Smooth muscle cell (in vitro differentiated cells): ENCODE results near the gene SSTR4. TPM values are rescaled to one million over a fixed set of nuclear protein-coding genes. Genes with fewer than 3 reads are reported as not detected.

Experiments used
- DNase-seq: peaks from one replicate; lab custom pipeline; 2025; ENCODE audit not compliant: unreplicated experiment; lab: John Stamatoyannopoulos, UW
- H2AFZ ChIP-seq: fragments of 200-600 bp; sonication (generic); 2 replicates; pipeline ENCODE4 v1.6.0; 2016; ENCODE audit warnings: antibody characterized with exemption, low read depth, mild to moderate bottlenecking
- H3F3A ChIP-seq: fragments of 200-600 bp; sonication (generic); 2 replicates; pipeline ENCODE4 v1.6.0; 2017; ENCODE audit warnings: antibody characterized with exemption, low read depth
- H3K27ac ChIP-seq: fragments of 200-600 bp; sonication (generic); 2 replicates; pipeline ENCODE4 v1.5.1; 2016; ENCODE audit warnings: low read depth, mild to moderate bottlenecking
- H3K27me3 ChIP-seq: fragments of 200-600 bp; sonication (generic); 2 replicates; pipeline ENCODE4 v1.6.1; 2016; ENCODE audit warnings: low read depth, mild to moderate bottlenecking
- H3K36me3 ChIP-seq: fragments of 200-600 bp; sonication (generic); 2 replicates; pipeline ENCODE4 v1.5.1; 2016; ENCODE audit warnings: low read depth
- H3K4me1 ChIP-seq: fragments of 200-600 bp; sonication (generic); 2 replicates; pipeline ENCODE4 v1.5.1; 2016; ENCODE audit warnings: low read depth
- H3K4me2 ChIP-seq: fragments of 200-600 bp; sonication (generic); 2 replicates; pipeline ENCODE4 v1.6.0; 2016; ENCODE audit warnings: mild to moderate bottlenecking
- H3K4me3 ChIP-seq: fragments of 200-600 bp; sonication (generic); 2 replicates; pipeline ENCODE4 v1.5.1; 2016; ENCODE audit warnings: mild to moderate bottlenecking
- H3K79me2 ChIP-seq: fragments of 200-600 bp; sonication (generic); 2 replicates; pipeline ENCODE4 v1.6.0; 2016; ENCODE audit warnings: low read depth, mild to moderate bottlenecking
- H3K9ac ChIP-seq: fragments of 200-600 bp; sonication (generic); 2 replicates; pipeline ENCODE4 v1.6.0; 2016; ENCODE audit warnings: low read depth
- H3K9me3 ChIP-seq: fragments of 200-600 bp; sonication (generic); replicated peaks from 2 replicates; pipeline ENCODE4 v1.5.1; 2016; ENCODE audit warnings: low read depth
- H4K20me1 ChIP-seq: fragments of 200-600 bp; sonication (generic); 2 replicates; pipeline ENCODE4 v1.6.0; 2016; ENCODE audit warnings: low read depth
- CTCF ChIP-seq: fragments of 200-600 bp; sonication (generic); IDR thresholded peaks from 2 replicates; pipeline ENCODE4 v1.5.1; 2017; ENCODE audit warnings: borderline replicate concordance, mild to moderate bottlenecking, antibody characterized with exemption; ENCODE audit not compliant: insufficient read depth, poor library complexity, severe bottlenecking
- WGBS: methylation state at CpG from one replicate; pipeline ENCODE4 v1.1.7; 2016; ENCODE audit warnings: low lambda C conversion rate; 5-methylcytosine and 5-hydroxymethylcytosine counted together
- polyA plus RNA-seq: library from polyadenylated mRNA; unstranded; fragments of >200 nt; fragmentation: Nextera tagmentation; extraction: Ambion mirVana; gene quantifications from 2 replicates; pipeline ENCODE4 v1.2.1, GENCODE V29; 2016
- total RNA-seq: library from RNA; depleted of rRNA; stranded (reverse); fragments of >200 nt; gene quantifications from 2 replicates; pipeline ENCODE4 v1.2.3, GENCODE V29; 2014

Gene SSTR4
- total and polyA plus RNA-seq, 2 experiments from 2014 or later: not detected

- Histone ChIP-seq H3K4me3 (no peak overlapping the region), H3K79me2 (no peaks in the 10 kb centered on the region), H3K27ac (no peak overlapping the region), H3K27me3 (peaks cover 49% of the 10 kb centered on the region), H4K20me1 (no peaks in the 10 kb centered on the region), H3K4me2 (no peak overlapping the region), H3K9ac (no peak overlapping the region), H3K9me3 (no peaks in the 10 kb centered on the region), H3F3A (no peaks in the 10 kb centered on the region), H3K36me3 (no peaks in the 10 kb centered on the region), H3K4me1 (no peaks in the 10 kb centered on the region), H2AFZ (no peak overlapping the region)
- DNase-seq: no peak
- no peak for TF ChIP-seq CTCF
- WGBS: 97% methylated on average over 4 of the region's 4 CpGs
Measured at GRCh38 chr20:23033918-23034317, 1.2 kb upstream of the SSTR4 start.

- Histone ChIP-seq H4K20me1 (no peaks in the 10 kb centered on the region), H3K4me3 (no peak overlapping the region), H3F3A (no peaks in the 10 kb centered on the region), H2AFZ (no peak overlapping the region), H3K27me3 (peaks cover 56% of the 10 kb centered on the region), H3K79me2 (no peaks in the 10 kb centered on the region), H3K36me3 (no peaks in the 10 kb centered on the region), H3K4me1 (no peaks in the 10 kb centered on the region), H3K27ac (no peak overlapping the region), H3K9ac (no peak overlapping the region), H3K4me2 (no peak overlapping the region), H3K9me3 (no peaks in the 10 kb centered on the region)
- no peak for TF ChIP-seq CTCF
- DNase-seq: no peak
- 91% methylated on average over 30 of the region's 41 CpGs for WGBS
Measured at GRCh38 chr20:23035731-23036130, 619 bp downstream of the SSTR4 start.

- Histone ChIP-seq H3K36me3 (no peaks in the 10 kb centered on the region), H3K4me1 (no peaks in the 10 kb centered on the region), H3K27me3 (peaks cover 62% of the 10 kb centered on the region), H3K4me3 (no peak overlapping the region), H3K4me2 (no peak overlapping the region), H3K79me2 (no peaks in the 10 kb centered on the region), H3F3A (no peaks in the 10 kb centered on the region), H4K20me1 (no peaks in the 10 kb centered on the region), H3K9ac (no peak overlapping the region), H2AFZ (no peak overlapping the region), H3K27ac (no peak overlapping the region), H3K9me3 (no peaks in the 10 kb centered on the region)
- TF ChIP-seq CTCF: no peak
- DNase-seq: no peak
- WGBS: 96% methylated on average over 11 of the region's 11 CpGs
Measured at GRCh38 chr20:23036371-23036770, 1.3 kb downstream of the SSTR4 start.

- Histone ChIP-seq H3F3A (no peaks in the 10 kb centered on the region), H3K4me1 (no peaks in the 10 kb centered on the region), H3K9me3 (no peaks in the 10 kb centered on the region), H3K27me3 (peaks cover 65% of the 10 kb centered on the region), H4K20me1 (no peaks in the 10 kb centered on the region), H3K4me2 (no peak overlapping the region), H3K36me3 (no peaks in the 10 kb centered on the region), H3K79me2 (no peaks in the 10 kb centered on the region), H3K9ac (no peak overlapping the region), H3K4me3 (no peak overlapping the region), H3K27ac (no peak overlapping the region), H2AFZ (no peak overlapping the region)
- no peak for TF ChIP-seq CTCF
- no peak for DNase-seq
- WGBS: 52% methylated on average over 3 of the region's 3 CpGs
Measured at GRCh38 chr20:23037017-23037481, 1.9 kb downstream of the SSTR4 start.
